BE2C (cell line): Measurements from ENCODE around the gene SMIM44.

ENCODE experiments used
- DNase-seq: peaks from one replicate; pipeline ENCODE4 v3.0.0-alpha.2; 2020
- H3K27me3 ChIP-seq: fragments of 250-450 bp; sonication (Bioruptor Pico); 2 replicates; pipeline ENCODE4 v1.5.1; 2020; ENCODE audit warnings: mild to moderate bottlenecking
- H3K36me3 ChIP-seq: fragments of 250-450 bp; sonication (Bioruptor Pico); 2 replicates; pipeline ENCODE4 v1.5.1; 2020; ENCODE audit warnings: mild to moderate bottlenecking
- H3K4me1 ChIP-seq: fragments of 250-450 bp; sonication (Bioruptor Pico); 2 replicates; pipeline ENCODE4 v1.5.1; 2020
- H3K4me3 ChIP-seq: 2 replicates; pipeline ENCODE4 v1.5.1; 2011; ENCODE audit warnings: low read depth, low read length
- H3K9me3 ChIP-seq: fragments of 250-450 bp; sonication (Bioruptor Pico); 2 replicates; pipeline ENCODE4 v1.5.1; 2020
- TF ChIP-seq, protein P1 (sequence below): IDR thresholded peaks from 2 replicates; pipeline ENCODE4 v1.5.1; 2012; ENCODE audit warnings: mild to moderate bottlenecking, low read depth, low read length

The SMIM44 gene

GRCh38 chr19:3471954-3472655 lies 11.1 kb downstream of the SMIM44 start:
- peak; percentile 50 for DNase-seq
- no peak overlapping the region for H3K4me3 ChIP-seq
- no peaks in the 10 kb centered on the region; the same call in 1 of the 2 replicates for H3K4me1 ChIP-seq
- H3K36me3 ChIP-seq: no peaks in the 10 kb centered on the region
- peaks cover 3% of the 10 kb centered on the region; the same call in 1 of the 2 replicates for H3K27me3 ChIP-seq
- no peaks in the 10 kb centered on the region for H3K9me3 ChIP-seq
- TF ChIP-seq, protein P1, sequence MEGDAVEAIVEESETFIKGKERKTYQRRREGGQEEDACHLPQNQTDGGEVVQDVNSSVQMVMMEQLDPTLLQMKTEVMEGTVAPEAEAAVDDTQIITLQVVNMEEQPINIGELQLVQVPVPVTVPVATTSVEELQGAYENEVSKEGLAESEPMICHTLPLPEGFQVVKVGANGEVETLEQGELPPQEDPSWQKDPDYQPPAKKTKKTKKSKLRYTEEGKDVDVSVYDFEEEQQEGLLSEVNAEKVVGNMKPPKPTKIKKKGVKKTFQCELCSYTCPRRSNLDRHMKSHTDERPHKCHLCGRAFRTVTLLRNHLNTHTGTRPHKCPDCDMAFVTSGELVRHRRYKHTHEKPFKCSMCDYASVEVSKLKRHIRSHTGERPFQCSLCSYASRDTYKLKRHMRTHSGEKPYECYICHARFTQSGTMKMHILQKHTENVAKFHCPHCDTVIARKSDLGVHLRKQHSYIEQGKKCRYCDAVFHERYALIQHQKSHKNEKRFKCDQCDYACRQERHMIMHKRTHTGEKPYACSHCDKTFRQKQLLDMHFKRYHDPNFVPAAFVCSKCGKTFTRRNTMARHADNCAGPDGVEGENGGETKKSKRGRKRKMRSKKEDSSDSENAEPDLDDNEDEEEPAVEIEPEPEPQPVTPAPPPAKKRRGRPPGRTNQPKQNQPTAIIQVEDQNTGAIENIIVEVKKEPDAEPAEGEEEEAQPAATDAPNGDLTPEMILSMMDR: peak; percentile 76

GRCh38 chr19:3470500-3471128 lies 12.6 kb downstream of the SMIM44 start:
- H3K9me3 ChIP-seq: no peaks in the 10 kb centered on the region
- no peak for DNase-seq
- no peak overlapping the region for H3K4me3 ChIP-seq
- TF ChIP-seq, protein P1: no peak
- H3K36me3 ChIP-seq: no peaks in the 10 kb centered on the region
- no peaks in the 10 kb centered on the region; the same call in 1 of the 2 replicates for H3K4me1 ChIP-seq
- peaks cover 3% of the 10 kb centered on the region; the same call in 1 of the 2 replicates for H3K27me3 ChIP-seq

DNA sequence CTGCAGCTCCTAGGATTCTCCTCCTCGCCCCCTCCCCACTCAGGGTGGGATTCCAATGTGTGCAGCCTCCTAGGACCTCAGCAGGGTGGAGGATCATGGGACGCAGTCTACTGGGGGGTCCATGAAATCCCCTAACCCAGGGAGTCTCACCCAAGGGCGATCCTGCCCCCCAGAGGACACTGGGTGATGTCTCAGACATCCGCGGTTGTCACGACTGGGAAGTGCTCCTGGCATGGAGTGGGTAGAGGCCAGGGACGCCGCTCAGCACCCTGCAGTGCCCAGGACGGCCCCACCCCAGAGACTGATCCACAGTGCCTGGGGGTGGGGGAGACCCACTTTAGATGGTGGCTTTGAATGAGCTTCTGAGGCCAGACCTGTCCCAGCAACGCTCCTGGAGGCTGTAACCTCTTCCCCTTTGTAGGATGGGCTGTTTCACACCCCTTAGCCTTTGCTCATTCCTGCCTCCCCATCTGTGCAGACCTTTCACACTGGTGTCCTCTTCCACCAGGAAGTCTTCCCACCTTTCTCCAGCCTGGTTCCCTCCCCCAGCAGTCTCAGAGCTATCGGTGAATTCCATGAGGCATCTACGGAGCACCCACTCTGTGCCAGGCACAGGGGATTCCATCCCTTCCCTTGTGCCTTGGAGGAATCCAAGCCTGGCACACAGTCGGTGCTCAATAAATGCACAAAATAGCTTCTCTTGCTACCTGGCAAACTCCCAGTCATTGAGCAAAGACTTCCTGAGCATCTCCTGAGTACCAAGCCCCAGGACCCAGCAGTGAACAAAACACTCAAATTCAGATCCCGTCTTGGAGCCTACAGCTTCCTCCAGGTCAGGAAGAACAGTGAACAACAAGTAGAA lies 13.4 kb downstream of the SMIM44 start:
- DNase-seq: no peak
- TF ChIP-seq, protein P1: peak; percentile 29; the same call in 1 of the 2 replicates
- Histone ChIP-seq H3K36me3 (no peaks in the 10 kb centered on the region), H3K4me3 (no peak overlapping the region), H3K27me3 (peaks cover 3% of the 10 kb centered on the region; the same call in 1 of the 2 replicates), H3K4me1 (no peaks in the 10 kb centered on the region; the same call in 1 of the 2 replicates), H3K9me3 (no peaks in the 10 kb centered on the region)

- Histone ChIP-seq H3K4me1 (no peaks in the 10 kb centered on the region; the same call in 1 of the 2 replicates), H3K27me3 (peaks cover 3% of the 10 kb centered on the region; the same call in 1 of the 2 replicates), H3K4me3 (no peak overlapping the region), H3K36me3 (peaks cover 3% of the 10 kb centered on the region), H3K9me3 (no peaks in the 10 kb centered on the region)
- TF ChIP-seq, protein P1: no peak
- no peak for DNase-seq
These were observed 15.0 kb downstream of the SMIM44 start for GRCh38 chr19:3468211-3468610.

DNA sequence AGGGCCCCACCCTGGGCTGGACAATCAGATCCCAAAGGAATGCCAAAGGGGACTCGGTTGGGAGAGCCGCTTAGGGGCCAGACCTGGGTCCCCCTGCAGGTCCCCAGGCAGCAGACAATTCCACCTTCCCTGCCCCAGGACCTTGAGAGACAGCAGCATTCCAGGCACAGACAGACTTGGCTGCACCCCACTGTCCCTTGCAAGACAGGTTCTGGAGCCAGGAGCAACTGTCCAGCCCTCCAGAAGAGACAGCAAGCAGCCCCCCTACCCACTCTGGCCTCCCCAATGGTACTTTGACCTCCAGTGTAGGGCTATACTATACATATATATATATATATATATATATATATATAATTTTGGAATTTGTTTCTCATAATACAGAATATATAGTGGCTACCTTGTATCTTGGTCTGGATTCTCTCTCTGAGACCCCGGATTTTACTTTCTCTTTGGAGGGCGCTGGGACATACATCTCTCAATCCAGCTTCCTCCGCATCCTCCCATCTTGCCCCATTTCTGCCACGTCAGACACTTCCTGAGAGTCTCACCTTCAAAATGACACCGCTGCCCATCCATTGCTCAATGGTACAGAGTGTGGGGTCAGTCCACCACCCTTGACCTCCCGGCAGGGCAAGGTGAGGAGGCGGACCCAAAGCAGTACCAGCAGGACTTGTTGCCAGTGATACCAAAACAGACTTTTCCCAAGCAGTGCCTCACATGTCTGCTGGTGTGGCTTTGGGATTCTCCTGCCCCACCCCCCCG lies 15.6 kb downstream of the SMIM44 start:
- no peaks in the 10 kb centered on the region for H3K9me3 ChIP-seq
- peaks cover 9% of the 10 kb centered on the region for H3K36me3 ChIP-seq
- TF ChIP-seq, protein P1: no peak
- H3K4me1 ChIP-seq: no peaks in the 10 kb centered on the region; the same call in 1 of the 2 replicates
- no peak for DNase-seq
- no peak overlapping the region for H3K4me3 ChIP-seq
- H3K27me3 ChIP-seq: peaks cover 3% of the 10 kb centered on the region; the same call in 1 of the 2 replicates
